T1000 (cell line): ENCODE results near the gene PLA2G4B.

Source experiments
- DNase-seq: peaks from one replicate; lab custom pipeline; 2025; ENCODE audit warnings: mixed read lengths; lab: John Stamatoyannopoulos, UW

Gene PLA2G4B

DNA sequence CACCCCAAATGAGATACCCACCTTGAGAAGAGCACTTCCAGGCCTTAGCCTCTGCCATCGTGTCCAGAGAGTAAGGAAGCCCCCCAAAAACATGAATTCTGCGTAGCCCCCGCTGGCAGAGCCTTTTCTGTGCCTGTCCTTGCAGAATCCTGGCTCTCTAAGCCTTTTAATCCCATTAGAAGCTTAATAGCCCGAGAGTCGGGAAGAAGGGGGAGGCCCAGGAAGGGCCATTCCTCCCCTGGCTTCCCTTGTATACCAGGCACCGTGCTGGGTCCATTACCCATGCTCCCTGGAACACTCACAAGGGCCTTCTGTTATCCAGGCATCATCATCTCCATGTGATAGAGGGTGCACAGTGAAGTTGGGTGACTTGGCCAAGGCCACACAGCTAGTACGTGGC is 48.1 kb downstream of the PLA2G4B start:
- DNase-seq, result no peak

DNA sequence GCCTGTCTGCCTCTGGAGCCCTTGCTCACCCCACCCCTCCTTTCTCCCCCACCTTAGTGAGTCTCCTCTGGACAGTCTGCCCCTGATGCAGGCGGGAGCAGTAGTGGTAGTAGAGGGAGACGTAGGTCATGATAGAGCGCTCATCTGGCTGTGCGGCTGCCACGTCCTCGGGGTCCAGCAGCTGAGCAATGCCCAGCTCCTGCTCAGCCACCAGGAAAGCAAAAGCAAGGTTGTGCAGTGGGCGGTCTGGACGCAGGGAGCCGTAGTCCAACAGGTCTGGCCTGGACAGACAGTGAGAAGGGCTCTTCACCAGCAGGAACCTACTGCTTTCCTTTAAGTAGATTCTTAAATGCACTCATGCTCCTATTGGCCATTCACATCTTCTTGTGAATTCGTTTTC is 48.5 kb downstream of the PLA2G4B start:
- no peak for DNase-seq

DNA sequence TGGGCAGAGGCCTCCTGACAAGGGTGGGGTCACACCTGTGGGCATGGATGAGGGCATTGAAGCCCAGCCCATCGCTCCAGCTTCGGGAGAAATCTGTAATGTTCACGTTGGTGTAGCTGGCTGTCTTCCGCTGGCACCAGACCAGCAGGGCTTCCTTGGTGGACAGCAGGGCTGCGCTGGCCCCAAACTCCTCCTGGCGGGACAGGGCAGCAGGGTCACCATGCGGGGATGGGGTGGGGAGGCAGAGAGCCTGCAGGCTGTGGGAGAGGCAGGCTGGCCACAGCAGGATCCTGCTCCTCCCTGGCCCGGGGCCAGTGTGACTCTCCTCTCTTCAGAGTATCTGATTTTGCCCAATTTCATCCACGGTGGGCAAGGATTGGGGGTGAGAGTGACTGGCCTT is 49.2 kb downstream of the PLA2G4B start:
- no peak for DNase-seq

DNA sequence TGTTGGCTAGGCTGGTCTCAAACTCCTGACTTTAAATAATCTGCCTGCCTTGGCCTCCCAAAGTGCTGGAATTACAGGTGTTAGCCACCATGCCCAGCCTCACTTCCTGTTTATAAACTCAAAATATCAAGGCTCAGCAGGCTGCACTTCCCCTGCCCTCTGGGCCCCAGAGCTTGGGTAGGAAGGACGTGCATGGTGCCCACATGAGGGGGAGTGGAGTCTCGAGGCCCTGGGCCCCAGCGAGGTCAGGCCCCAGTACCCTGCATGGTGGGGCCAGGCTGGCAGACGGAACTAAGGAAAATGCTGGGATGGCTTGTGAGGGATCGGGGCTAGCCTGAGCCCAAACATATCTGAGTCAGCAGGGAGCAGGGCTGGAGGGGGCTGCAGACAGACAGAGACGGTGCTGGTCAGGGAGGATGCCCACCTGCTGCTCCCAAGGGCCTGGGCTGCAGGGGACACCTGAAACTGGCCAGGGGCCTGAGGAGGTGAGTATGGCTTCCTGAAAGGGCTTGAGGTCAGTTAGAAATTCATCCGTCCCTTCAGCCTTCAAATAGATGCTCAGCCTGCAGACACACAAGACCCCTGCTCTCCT is 50.1 kb downstream of the PLA2G4B start:
- DNase-seq, result no peak

DNA sequence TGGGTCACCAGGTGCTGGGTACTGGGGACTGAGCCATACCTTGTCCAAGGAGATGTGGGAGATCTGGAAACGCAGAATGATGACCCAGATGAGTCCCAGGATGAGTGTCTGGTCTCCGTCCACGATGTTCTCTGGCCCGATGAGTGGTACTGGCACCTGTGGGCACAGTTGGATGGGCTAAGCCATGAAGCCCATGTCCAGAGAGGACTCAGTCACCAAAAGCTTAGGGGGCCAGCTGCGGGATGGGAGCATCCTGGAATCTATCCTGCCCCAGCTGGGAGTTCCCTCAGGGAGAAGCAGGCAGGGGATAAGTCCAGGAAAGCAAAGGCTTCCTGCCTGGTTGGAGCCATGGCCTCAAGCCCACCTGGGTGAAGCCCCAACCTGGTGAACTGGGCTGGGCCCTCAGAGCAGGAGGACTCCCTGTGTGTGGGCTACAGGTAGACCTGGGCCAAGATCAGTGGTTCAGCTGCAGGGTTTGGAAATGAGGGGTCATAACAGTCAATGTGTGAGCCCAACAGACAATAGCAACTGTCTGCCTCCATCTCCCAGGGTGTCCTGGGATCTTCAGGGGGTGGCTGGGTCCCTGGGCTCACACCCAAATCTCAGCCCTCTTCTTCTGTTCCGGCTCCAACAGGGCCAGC is 51.5 kb downstream of the PLA2G4B start:
- no peak for DNase-seq

DNA sequence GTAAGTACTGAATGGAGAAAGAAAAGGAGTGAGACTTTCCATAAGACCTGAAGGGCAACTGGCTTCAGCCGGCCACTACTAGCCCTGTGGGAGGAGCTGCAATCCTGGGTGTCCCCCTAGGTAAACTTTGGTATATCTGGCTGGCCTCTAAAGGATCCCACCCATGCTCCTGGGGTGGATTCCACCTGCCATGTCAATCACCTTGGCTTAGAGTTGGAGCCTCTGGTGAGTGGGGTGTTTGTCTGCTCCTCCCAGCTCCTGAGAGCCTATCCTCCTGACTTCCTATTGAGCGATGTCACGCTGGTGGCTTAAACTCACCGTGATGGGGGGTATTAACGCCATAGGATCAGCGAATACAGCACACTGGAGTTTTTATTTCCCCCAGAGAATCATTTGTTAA is 52.6 kb downstream of the PLA2G4B start:
- no peak for DNase-seq

DNA sequence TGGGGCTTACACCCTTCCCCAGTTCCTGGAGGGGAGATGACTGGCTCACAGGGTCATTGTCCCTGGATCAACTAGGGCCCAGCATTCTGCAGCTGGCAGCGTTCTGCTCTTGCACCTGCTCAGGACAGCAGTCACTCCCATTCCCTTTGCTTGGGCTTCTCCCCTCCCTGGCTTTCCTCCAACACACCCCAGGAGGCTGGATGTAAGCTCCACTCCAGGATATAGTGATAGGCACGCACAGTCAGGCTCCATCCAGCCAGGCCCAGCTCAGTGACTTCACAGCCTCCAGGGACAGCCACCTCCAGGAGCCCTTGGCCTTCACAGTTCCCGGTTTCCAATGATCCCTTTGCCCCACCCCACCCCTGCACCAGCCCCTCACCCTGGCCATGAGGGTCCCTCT is 53.3 kb downstream of the PLA2G4B start:
- no peak for DNase-seq

DNA sequence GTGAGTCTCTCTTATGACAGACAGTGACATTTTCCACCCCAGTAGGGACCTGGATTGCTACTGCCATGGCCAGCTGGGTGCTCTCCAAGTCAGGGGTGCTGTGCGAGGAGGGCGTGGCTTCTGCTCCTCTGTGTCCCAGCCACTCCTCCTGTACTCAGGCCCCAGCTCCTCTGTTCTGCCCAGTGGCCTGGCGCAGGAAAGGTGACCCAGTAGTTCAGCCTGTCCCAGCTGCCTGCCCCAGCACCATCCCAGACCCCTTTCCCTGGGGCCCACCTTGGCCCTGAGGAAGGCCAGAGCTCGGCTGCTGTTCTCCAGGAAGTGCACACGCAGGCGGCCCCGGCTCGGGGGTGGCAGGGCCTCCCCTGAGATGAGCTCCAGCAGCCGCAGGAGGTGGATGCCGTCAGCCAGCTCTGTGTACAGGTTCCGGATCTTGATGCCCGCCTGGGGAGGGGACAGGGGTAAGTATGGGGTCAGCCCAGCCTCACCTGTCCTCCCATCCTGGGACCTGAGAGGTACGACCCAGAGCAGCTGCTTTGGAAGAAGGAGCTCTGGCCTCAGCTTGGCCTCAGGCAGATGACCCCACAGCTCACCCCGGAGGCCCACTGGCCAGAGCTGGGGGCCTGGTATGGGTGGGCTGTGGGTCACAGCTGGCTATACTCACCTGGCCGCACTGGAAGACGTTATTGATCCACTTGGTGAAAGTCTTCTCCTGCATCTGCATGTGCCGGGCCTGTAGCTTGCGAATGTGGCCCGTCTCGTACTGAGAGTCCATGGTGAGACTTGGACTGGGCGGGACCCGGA is 54.2 kb downstream of the PLA2G4B start:
- no peak for DNase-seq

DNA sequence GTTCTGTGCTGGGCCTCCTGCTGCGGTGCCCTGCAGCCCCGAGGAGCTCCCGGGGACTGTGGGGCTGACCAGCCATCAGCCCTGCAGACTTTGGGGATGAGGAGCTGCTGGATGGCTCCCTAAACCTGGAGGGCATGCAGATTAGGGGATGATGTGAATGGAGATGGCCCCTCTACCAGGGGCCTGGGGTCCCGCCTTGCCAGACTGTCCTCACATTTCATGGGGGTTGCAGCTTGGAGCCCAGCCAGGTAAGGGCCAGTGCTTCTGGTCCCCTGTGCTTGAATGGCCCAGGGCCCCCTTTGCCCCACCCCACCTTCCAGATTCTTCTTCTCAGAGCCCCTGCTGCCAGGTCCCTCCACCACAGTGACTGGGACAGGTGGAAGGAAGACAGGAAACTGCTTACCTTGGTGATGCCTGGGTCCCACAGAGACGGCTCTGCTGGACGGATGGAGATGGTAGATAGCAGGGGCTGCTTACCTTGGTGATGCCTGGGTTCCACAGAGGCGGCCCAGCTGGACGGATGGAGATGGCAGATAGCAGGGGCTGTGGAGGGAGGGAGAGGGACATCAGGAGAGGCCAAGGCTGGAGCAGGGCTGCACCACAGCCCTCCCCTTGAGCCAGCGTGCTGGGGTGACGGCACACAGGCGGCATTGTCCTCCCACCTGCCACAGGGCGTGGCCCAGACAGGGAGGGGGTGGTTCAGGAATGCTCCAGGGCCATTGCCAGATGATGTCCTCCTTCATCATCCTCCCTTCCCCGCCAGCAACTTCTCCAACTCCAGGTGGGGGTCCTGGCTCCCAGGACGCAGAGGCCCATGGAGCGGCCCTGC is 55.0 kb downstream of the PLA2G4B start, which contains the start of gene SPTBN5:
Gene SPTBN5 (minus strand): TSS at position 632 of the 829 bp plus-strand sequence. CDS start 556 bp downstream, at position 76.
- DNase-seq, result no peak

DNA sequence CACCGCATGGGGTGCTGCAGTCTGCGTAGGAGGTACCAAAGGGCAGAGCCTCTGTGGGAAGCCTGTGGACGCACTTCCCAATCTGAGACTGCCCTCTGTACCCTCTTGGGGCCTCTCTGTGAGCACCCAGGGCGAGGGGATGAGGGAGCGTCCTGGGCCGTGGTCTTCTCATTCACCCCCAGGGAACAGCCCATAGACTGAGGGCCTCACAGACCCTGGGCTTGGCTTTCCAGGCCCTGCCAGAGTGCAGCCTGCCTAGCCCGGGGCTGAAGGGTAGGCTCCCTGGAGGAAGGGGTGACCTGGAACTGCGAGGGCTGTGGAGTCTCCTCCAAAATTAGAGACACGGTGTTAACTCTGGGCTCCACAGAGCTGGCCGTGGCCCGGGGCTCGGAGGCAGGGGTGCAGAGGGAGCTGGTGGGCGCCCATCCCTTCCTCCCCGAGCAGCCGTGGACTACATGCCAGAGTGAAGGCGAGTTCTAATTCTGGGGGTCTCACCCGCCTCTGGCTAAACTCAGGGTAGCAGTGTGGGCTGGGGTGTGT is 55.7 kb downstream of the PLA2G4B start:
- no peak for DNase-seq

DNA sequence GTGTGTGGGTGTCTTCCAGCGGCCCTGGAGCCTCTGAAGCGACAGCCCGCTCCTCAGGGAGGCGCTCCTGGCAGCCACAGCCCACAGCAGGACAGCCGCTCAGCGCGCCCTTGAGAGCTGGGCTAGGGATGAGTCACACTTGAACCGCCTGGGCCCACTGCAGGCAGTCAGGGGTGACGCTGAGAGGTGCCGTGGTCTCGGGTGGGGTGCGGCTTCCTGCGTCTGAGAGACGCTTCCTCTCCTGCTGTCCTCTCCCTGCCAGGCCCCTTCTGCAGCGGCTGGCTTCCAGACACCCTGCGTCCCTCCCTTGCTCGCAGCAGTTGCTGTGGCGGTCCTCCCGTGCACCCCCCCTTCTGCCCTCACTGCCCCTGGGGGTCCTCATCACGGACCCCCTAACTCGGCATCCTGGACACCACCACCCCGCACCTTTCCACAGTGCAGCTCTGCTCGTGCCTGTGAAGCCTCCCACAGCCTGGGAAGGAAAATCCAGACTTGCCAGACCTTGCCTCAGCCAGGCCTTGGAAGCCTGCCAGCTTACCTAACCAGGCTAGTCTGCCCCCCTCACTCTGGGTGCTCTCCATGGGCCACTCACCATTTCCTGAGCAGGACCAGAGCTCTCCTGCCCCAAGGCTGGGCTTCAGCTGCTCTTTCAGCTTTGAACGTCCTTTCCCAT is 56.3 kb downstream of the PLA2G4B start:
- peak; percentile 31 for DNase-seq

DNA sequence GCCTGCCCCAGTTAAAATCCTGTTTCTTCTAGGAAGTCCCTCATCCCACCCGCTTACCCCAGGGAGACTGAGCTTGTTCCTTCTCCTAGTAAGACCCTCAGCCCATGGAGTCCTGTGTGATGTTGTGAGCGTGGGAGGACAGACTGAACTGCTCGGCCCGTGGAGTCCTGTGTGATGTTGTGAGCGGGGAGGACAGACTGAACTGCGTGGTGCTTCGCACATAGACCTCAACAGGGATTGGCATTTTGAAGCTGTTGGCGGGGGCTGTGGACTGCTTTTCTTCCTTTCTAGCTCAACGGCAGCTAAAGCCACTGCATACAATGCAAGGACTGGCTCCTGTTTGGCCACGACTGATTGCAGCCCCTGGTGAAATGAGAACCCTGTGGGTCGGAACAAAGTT is 56.8 kb downstream of the PLA2G4B start:
- DNase-seq, result no peak

DNA sequence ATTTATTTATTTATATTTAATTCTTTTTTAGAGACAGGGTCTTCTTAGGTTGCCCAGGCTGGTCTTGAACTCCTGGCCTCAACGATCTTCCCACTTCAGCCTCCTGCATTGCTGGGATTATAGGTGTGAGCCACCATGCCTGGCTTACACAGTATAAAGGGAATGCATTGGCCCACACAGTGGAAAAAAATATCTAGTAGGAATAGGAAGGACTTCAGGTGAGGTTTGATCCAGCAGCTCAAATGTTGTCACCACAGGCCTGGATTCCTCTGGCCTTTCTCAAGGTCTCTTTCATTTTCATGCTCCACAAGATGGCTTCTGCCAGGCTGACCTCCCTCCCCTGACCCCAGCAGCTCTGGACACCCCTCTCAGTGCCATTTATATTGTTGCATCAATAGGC is 57.3 kb downstream of the PLA2G4B start:
- no peak for DNase-seq

DNA sequence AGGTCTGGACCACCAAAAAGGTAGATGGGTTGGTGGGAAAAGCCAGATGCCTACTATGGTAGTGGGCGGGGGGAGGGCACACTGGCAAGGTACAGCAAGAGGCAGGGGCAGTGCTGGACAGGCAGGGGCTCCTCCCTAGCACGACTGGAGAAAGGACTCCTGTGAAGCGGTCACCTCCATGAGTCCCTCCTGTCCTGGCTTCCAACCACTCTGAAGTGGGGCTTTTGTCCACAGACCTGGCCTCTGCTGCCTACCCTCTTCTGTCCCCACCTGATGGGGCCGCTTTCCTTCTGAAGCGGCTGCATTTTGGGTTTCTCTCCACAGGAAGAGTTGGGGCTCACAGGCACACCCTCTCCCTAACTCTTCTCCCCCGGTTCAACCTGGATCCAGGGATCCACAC is 57.9 kb downstream of the PLA2G4B start:
- no peak for DNase-seq

DNA sequence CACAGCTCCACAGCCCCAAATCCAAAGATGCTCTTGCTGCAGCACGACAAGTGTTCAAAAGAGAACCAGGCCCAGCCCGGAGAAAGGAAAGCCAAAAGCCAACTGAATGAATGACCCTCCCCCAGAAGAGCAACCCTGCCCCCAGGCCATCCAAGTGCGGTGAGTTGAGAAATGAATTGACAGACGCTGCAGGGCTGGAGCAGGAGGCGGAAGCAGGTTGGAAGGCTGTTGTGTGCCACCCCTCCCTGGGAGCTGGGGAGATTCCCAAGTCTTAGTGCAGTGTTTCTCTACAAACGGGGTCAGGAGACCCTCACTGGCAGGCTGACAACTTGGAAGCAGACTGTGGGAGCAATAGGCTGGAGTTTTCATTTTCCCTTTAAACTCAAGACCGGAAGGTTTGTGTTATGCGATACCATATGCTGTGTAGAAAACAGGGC is 58.7 kb downstream of the PLA2G4B start:
- DNase-seq, result no peak
